Renal cortical epithelial cell (primary cell): ENCODE data around the gene AMN. TPM values are rescaled to one million over a fixed set of nuclear protein-coding genes. Genes with fewer than 3 reads are reported as not detected.

ENCODE experiments used
- DNase-seq: peaks from one replicate; pipeline ENCODE4 v3.0.0-alpha.2; 2011; ENCODE audit warnings: low read depth
- total RNA-seq: library from RNA; depleted of rRNA; stranded (reverse); fragments of >200 nt; gene quantifications from 2 replicates; pipeline ENCODE4 v1.2.3, GENCODE V29; 2014

Gene AMN
- total RNA-seq, 1 donor from 2014 or later, result 2.5 TPM

DNA sequence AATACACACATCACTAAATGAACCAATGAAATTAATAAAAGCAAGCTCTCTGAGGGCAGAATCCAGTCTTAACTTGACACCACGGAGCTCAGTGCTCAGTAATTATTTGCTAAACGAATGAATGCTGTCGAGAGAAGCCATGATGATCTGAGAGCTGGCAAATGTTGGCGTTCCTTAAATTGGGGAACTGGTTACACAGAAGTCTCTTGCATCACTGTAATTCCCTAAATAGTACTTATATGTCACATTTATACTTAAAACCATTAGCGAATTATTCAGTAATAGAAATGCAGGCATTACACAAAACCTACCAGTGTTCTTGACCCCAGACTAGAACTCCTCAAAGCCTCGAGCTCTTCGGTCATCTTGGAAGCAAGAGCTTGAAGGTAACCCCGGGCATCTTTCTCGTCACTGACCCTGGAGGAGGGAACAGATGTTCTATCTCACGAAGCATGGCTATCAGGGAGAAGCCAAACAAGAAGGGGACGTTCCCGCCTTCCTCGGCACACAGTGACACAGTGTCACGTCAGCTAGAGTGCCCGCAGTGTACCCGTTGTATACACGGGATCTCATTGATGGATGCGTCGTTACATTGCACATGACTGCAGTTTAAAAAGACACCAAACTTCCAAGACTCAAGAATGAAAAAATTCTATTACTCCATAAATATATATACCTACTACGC is 43.6 kb downstream of the AMN start:
- no peak for DNase-seq

- DNase-seq, result no peak
Measured at GRCh38 chr14:102966681-102967505, 44.4 kb downstream of the AMN start.

GRCh38 chr14:102967506-102967795 is 45.0 kb downstream of the AMN start:
- no peak for DNase-seq

DNA sequence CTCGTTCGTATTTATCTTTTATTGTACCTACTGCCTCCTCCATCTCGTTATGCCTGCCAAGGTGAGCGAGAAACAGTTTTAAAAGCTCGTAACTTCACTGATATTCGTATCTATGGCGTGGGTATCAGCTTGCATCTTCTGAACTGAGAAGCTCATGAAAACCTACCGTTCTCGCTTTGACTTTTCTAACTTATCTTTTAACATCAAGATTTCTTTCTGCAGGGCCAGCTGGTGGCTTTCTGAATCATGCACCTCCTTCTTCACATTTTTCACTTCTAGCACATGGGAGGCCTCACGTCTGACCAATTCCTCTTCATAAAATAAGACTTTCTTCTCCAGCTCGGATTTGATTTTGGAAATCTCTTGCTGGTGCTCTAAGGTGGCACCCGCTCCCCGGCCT is 45.8 kb downstream of the AMN start:
- DNase-seq, result no peak

DNA sequence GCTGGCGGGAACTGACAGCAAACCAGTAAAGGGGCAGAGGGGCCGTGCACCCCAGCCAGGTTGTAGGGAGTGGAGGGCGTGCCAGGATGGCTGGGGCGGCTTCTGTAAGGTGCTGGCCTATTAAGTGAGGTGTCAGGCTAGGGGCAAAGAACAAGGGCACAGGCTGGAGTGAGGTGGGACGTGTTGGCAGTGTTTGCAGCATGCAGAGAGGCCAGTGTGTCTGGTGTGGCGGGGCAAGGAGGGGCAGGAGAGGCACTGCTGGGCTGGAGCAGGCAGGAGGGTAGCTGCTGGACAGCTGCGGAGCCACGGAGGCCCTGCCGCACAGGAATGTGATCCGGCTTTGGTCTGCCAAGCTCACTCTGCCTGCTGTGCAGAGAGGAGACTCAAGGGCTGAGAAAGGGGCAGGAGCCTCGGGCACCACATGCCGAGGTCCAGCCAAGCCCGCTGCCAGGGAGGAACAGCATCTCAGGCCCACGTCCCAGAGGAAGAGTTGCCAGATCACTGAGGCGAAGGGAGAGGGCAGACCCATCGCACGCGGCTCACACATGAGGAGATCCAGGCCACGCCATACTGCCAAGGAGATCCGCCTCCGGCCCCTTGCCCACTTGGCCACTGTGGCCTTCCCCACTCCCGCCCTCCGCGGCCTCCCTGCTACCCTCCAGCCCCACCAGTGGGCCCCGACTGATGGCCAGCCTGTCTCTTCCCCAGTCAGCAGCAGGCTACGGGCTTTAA is 46.8 kb downstream of the AMN start:
- DNase-seq, result no peak

- DNase-seq, result no peak
Measured at GRCh38 chr14:102969901-102970300, 47.4 kb downstream of the AMN start.

DNA sequence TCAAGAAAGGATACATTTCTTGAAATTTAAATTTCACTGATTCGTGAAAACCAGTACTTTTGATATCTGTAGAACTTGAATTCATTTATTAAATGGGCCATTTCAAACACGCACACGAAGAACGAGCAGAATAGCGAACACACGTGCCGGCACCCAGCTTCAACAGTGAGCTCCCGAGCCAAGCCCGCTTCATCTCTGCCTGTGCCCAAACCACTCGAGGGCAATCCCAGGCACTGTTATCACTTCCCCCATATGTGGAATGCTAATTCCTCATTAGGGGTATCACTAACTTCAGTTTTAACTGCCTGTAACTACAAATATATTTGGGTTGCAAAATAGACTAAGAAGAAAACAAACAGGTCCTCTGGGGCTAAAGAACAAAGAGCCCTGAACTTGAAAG is 48.0 kb downstream of the AMN start:
- no peak for DNase-seq

DNA sequence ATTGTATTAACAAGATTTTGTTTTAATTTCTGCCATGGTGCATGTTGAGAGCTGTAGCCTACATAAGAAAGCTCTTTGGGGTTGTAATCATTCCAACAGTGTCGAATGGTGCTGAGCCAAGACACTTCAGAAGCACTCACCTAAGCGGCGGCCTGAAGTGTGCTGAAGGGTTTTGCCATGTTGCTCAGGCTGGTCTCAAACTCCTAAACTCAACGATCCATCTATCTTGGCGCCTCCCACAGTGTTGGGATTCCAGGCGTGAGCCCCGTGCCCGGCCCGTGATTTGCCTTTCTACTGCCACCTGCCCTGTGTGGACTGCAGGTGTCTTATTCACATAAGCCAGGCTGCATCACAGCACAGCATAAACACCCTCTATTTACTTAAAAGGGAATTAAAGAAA is 48.9 kb downstream of the AMN start:
- DNase-seq, result no peak

DNA sequence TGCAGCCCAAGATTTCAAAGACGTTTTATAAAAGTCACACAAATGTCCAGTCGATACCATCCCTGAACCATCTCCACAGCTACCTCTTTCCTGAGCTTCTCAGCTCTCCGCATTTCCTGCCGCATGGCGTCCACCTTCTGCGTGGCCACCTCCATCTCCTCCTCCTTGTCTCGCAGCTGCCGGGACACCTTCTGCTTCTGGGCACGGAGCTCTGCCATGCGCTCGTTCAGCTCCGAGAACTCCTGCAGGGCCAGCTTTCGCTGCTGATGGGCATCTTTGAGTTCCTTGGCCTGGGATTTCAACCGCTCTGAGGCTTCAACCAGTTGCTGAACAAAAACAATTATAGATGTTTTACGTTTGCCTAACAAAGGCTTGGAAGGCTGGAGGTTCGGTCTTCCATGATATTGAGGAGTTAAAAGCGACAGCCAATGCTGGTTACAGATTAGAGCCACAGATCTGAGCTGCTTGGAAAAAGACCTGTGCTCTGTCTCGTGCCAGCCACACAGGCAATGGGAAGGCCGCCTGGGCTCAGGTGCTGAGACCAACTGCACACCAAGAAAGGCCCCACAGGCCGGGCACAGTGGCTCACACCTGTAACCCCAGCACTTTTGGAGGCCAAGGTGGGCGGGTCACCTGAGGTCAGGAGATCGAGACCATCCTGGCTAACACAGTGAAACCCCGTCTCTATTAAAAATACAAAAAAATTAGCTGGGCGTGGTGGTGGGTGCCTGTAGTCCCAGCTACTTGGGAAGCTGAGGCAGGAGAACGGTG is 49.6 kb downstream of the AMN start:
- DNase-seq, result no peak

- DNase-seq, result no peak
Measured at GRCh38 chr14:102973706-102974285, 51.3 kb downstream of the AMN start.

GRCh38 chr14:102975662-102976061 is 53.2 kb downstream of the AMN start:
- no peak for DNase-seq

DNA sequence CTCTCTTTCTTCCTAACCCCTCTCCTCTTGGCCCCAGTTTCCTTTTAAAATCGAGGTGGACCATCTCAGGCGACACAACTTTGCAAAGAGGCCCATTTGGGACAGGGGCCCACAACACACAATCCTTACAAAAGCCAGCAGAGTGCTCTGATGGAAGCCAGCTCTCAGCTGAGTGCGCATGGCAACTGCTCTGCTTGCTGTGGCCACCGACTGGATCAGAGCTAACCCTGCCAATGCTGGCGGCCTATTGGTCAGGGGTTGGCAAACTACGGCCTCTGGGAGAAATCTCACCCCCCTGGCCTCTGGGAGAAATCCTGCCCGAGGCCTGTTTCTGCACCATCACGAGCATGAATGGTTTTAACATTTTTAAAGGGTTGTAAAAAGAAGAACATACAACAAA is 55.0 kb downstream of the AMN start:
- DNase-seq, result no peak

- no peak for DNase-seq
Measured at GRCh38 chr14:102979406-102979805, 56.9 kb downstream of the AMN start.

DNA sequence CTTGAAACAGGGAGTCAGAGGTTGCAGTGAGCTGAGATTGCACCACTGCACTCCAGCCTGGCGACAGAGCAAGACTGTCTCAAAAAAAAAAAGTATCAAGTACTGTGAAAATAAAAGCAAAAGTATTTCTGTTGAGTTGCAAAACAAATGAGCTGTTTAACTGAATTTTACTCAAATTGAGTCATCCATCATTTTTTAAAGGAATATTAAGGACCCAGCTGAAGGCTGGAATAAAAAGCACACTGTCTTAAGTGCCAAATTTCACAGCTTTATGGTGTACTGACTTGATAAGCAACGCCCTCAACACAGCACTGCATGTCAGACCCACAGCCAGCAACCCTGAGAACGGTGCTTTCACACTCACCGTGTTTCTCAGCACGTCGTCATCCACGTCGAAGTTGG is 57.9 kb downstream of the AMN start:
- no peak for DNase-seq

Other genes starting within 250 kb of the AMN start
- 40.1 and 59.5 TPM in 2 replicates for gene TRAF3, start 145.2 kb upstream of the AMN start, total RNA-seq
- 73.3 and 235 TPM in 2 replicates for gene CDC42BPB, start 134.9 kb downstream of the AMN start, total RNA-seq
- gene LBHD2, start 161.5 kb downstream of the AMN start, total RNA-seq, result not detected in 2 replicates
- gene EXOC3L4, start 172.1 kb downstream of the AMN start, total RNA-seq, result 0.94 and 2.1 TPM in 2 replicates
- 530 and 1,373 TPM in 2 replicates for gene TNFAIP2, start 200.8 kb downstream of the AMN start, total RNA-seq